ENCODE measurements around the gene DLEC1.

DLEC1 gene

DNA sequence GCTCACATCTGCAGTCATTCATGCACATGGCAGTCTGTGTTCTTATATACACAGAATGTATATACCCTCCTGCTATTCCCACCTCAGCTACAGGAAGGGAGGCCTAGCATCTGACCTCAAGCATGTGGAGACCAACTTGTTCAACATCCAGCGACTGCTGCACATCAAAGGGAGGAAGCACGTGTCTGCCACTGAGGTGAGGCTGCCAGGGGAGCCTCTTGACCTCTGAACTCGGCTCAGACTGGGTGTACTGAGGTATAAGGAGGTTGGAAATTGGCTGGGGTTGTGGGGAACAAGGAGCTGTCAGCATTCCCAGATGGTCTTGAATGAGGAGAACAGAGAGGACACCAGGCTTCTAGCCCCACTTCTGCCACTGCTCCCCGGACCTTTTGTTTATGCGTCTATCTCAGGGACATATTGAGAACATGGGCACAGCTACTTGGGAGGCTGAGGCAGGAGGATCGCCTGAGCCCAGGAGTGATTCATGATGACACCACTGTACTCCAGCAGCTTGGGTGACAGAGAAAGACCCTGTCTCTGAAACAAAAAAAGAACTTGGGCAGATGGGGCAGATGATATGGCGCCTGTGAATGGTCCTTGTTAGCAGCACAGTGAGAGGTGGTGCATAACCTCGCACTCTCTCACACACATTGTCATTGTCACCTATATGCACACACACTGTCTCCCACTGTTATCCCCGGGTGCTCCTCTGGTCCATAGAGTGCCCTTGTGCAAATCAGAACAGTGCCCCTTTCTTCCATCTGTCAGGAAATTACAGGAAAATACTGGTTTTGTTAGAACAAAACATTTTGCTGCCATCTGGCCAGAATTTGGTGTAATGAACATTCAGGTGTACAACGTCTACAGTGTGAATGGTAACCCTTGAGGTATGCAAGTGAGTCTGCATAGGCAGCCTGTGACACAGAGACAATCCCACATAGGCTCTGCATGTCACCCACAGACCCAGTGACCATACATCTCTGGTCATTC, 43.1 kb upstream of the DLEC1 start:
- peaks cover 11% of the 10 kb centered on the region for H3K36me3 ChIP-seq (replicated peaks; ENCODE audit: low read depth, low read length)
- no peak overlapping the region for H2AFZ ChIP-seq (ENCODE audit: low read depth, low read length)
- no peaks in the 10 kb centered on the region for H4K20me1 ChIP-seq (ENCODE audit: insufficient read depth, low read length)
- H3K4me3 ChIP-seq (ENCODE audit: low read length) = no peak overlapping the region
- H3K4me1 ChIP-seq (ENCODE audit: low read length) = peaks cover 16% of the 10 kb centered on the region
- TF ChIP-seq EZH2phosphoT487 (IDR thresholded peaks at IDR 0.05; ENCODE audit: low read depth) = no peak
- TF ChIP-seq, protein P1, sequence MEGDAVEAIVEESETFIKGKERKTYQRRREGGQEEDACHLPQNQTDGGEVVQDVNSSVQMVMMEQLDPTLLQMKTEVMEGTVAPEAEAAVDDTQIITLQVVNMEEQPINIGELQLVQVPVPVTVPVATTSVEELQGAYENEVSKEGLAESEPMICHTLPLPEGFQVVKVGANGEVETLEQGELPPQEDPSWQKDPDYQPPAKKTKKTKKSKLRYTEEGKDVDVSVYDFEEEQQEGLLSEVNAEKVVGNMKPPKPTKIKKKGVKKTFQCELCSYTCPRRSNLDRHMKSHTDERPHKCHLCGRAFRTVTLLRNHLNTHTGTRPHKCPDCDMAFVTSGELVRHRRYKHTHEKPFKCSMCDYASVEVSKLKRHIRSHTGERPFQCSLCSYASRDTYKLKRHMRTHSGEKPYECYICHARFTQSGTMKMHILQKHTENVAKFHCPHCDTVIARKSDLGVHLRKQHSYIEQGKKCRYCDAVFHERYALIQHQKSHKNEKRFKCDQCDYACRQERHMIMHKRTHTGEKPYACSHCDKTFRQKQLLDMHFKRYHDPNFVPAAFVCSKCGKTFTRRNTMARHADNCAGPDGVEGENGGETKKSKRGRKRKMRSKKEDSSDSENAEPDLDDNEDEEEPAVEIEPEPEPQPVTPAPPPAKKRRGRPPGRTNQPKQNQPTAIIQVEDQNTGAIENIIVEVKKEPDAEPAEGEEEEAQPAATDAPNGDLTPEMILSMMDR (IDR thresholded peaks at IDR 0.05; ENCODE audit: low read depth, low read length) = no peak
- no peak overlapping the region for H3K9ac ChIP-seq (ENCODE audit: low read length)
- 0 out of 2 replicates have a peak, but pooled peaks cover 3% of the 10 kb centered on the region for H3K27me3 ChIP-seq (ENCODE audit: low read depth, low read length)
- H3K4me2 ChIP-seq (ENCODE audit: low read length) = peak overlapping the region; percentile 88; the same call in 1 of the 2 replicates
- H3K9me3 ChIP-seq (ENCODE audit: insufficient read depth, low read length) = no peaks in the 10 kb centered on the region
- no peak overlapping the region for H3K27ac ChIP-seq (ENCODE audit: low read length)
- H3K79me2 ChIP-seq (ENCODE audit: low read length) = peaks cover 9% of the 10 kb centered on the region

DNA sequence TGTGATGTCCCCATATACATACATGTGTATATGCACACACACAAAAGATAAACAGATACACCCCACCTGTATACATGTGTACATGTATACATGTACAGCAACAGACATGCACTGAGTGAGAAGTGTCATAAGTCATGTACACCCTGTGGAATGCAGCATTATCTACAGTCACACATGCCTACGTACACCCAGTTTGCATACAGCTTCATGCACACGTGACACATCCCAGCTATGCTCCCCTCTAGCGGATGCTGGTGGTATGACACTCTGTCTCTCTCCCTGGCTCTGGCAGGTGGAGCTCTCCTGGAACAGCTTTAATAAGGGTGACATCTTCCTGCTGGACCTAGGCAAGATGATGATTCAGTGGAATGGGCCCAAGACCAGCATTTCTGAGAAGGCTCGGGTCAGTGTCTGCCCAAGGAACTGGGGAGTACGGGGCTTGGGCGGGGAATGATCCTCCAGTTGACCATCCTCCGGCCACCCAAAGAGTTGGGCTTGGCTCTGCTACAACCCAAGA, 42.2 kb upstream of the DLEC1 start:
- H3K79me2 ChIP-seq (ENCODE audit: low read length) = peaks cover 9% of the 10 kb centered on the region
- H4K20me1 ChIP-seq (ENCODE audit: insufficient read depth, low read length) = no peaks in the 10 kb centered on the region
- H3K4me1 ChIP-seq (ENCODE audit: low read length) = peaks cover 16% of the 10 kb centered on the region
- H3K9me3 ChIP-seq (ENCODE audit: insufficient read depth, low read length) = no peaks in the 10 kb centered on the region
- TF ChIP-seq, protein P1 (IDR thresholded peaks at IDR 0.05; ENCODE audit: low read depth, low read length) = peak; percentile 91
- no peak for TF ChIP-seq EZH2phosphoT487 (IDR thresholded peaks at IDR 0.05; ENCODE audit: low read depth)
- no peak overlapping the region for H3K4me3 ChIP-seq (ENCODE audit: low read length)
- H3K36me3 ChIP-seq (replicated peaks; ENCODE audit: low read depth, low read length) = peaks cover 14% of the 10 kb centered on the region
- no peak overlapping the region for H3K27ac ChIP-seq (ENCODE audit: low read length)
- H2AFZ ChIP-seq (ENCODE audit: low read depth, low read length) = peak overlapping the region; percentile 43; the same call in 1 of the 2 replicates
- H3K9ac ChIP-seq (ENCODE audit: low read length) = no peak overlapping the region
- H3K4me2 ChIP-seq (ENCODE audit: low read length) = peak overlapping the region; percentile 27
- H3K27me3 ChIP-seq (ENCODE audit: low read depth, low read length) = 0 out of 2 replicates have a peak, but pooled peaks cover 3% of the 10 kb centered on the region

DNA sequence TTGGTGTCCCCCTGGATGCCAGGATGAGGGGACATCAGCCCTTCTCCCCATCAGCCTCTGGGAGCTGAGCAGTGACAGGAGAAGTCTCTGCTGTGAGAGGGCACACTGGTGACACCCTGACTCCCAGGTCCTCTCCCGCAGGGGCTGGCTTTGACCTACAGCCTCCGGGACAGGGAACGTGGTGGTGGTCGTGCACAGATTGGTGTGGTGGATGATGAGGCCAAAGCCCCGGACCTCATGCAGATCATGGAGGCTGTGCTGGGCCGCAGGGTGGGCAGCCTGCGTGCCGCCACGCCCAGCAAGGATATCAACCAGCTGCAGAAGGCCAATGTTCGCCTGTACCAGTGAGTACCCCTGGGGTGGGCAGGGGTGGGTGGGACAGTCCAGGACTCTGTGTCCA, 41.7 kb upstream of the DLEC1 start:
- Histone ChIP-seq H3K27ac (ENCODE audit: low read length) (no peak overlapping the region), H4K20me1 (ENCODE audit: insufficient read depth, low read length) (no peaks in the 10 kb centered on the region), H3K4me2 (ENCODE audit: low read length) (no peak overlapping the region), H3K27me3 (ENCODE audit: low read depth, low read length) (no peaks in the 10 kb centered on the region), H3K9ac (ENCODE audit: low read length) (no peak overlapping the region), H3K9me3 (ENCODE audit: insufficient read depth, low read length) (no peaks in the 10 kb centered on the region), H2AFZ (ENCODE audit: low read depth, low read length) (no peak overlapping the region), H3K79me2 (ENCODE audit: low read length) (peaks cover 9% of the 10 kb centered on the region), H3K4me3 (ENCODE audit: low read length) (no peak overlapping the region), H3K36me3 (replicated peaks; ENCODE audit: low read depth, low read length) (peaks cover 14% of the 10 kb centered on the region), H3K4me1 (ENCODE audit: low read length) (peaks cover 16% of the 10 kb centered on the region)
- TF ChIP-seq EZH2phosphoT487 (IDR thresholded peaks at IDR 0.05; ENCODE audit: low read depth) = no peak
- TF ChIP-seq, protein P1 (IDR thresholded peaks at IDR 0.05; ENCODE audit: low read depth, low read length) = no peak

DNA sequence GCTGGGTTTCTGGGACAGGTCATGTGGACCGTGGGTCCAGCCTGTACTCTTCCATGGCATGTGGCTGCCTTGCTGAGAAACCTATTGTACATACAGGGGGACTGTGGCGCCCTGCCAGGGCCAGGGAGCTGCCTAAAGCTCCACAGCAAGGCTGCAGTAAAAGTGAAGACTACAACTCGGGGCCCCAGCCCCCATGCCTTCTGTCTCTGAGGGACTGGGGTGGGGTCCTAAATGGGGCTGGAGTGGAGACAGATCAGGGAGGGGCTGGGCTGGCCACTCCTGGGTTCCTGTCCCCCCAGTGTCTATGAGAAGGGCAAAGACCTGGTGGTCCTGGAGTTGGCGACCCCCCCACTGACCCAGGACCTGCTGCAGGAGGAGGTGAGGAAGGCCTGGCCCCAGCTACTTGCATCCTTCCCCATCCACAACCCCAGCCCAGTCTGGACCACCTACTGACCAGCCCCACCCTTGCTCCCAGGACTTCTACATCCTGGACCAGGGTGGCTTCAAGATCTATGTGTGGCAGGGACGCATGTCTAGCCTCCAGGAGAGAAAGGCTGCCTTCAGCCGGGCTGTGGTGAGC, 41.1 kb upstream of the DLEC1 start:
- H3K4me3 ChIP-seq (ENCODE audit: low read length) = no peak overlapping the region
- TF ChIP-seq, protein P1 (IDR thresholded peaks at IDR 0.05; ENCODE audit: low read depth, low read length) = no peak
- TF ChIP-seq EZH2phosphoT487 (IDR thresholded peaks at IDR 0.05; ENCODE audit: low read depth) = no peak
- H3K4me2 ChIP-seq (ENCODE audit: low read length) = no peak overlapping the region
- no peaks in the 10 kb centered on the region for H3K9me3 ChIP-seq (ENCODE audit: insufficient read depth, low read length)
- H3K27me3 ChIP-seq (ENCODE audit: low read depth, low read length) = no peaks in the 10 kb centered on the region
- no peak overlapping the region for H2AFZ ChIP-seq (ENCODE audit: low read depth, low read length)
- peaks cover 16% of the 10 kb centered on the region for H3K36me3 ChIP-seq (replicated peaks; ENCODE audit: low read depth, low read length)
- H4K20me1 ChIP-seq (ENCODE audit: insufficient read depth, low read length) = no peaks in the 10 kb centered on the region
- peaks cover 9% of the 10 kb centered on the region for H3K79me2 ChIP-seq (ENCODE audit: low read length)
- no peak overlapping the region for H3K9ac ChIP-seq (ENCODE audit: low read length)
- H3K27ac ChIP-seq (ENCODE audit: low read length) = no peak overlapping the region
- H3K4me1 ChIP-seq (ENCODE audit: low read length) = peaks cover 16% of the 10 kb centered on the region
